ENCODE data around the gene XDH.

The XDH gene

DNA sequence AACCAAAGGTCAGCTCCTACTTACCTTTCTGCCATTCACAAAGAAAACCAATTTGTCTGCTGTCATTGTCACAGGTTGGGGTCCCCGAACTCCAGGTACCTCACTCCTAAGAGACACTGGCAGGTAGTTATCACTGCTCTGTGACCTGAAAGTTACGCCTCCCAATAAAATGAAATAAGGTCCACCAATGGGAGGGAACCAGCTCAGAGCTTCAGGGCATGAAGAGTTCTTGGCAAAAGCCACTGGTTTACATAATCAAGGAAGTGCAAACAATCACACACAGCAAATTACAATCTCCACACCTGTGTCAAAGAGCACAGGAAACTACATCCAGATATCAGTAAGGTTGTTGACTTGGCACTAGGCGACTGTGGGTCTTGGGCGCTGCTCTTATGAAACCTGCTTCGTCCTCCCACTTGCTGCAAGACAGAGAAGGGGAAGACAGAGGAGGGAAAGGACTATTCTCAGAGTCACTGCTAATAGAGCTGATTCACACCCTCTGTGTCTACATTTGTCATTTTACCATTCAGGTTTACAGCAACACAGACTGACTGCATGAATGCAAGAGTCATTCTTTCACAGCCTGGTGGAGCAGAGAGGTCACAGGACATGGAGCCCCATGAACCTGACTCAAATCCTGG lies at the start of gene XDH:
Gene XDH (minus strand): TSS at position 142 of the 641 bp plus-strand sequence. CDS start 76 bp downstream, at position 66.
- ATAC-seq (ENCODE audit: low read depth) (no peak), DNase-seq (ENCODE audit: low spot score in 2 of 2) (no peak)
- Mint-ChIP-seq H3K27me3 (peaks cover 6% of the 10 kb centered on the region), H3K27ac (no peak within 1 kb of the TSS), H3K36me3 (peaks cover 4% of the 10 kb centered on the region), H3K4me3 (no peak within 1 kb of the TSS), H3K9me3 (peaks cover 11% of the 10 kb centered on the region), H3K4me1 (peaks cover 4% of the 10 kb centered on the region)

- ATAC-seq (ENCODE audit: low read depth) = no peak
- peaks cover 4% of the 10 kb centered on the region for H3K27me3 Mint-ChIP-seq
- no peaks in the 10 kb centered on the region for H3K4me1 Mint-ChIP-seq
- peaks cover 1% of the 10 kb centered on the region for H3K36me3 Mint-ChIP-seq
- peaks cover 6% of the 10 kb centered on the region for H3K9me3 Mint-ChIP-seq
- no peak overlapping the region for H3K27ac Mint-ChIP-seq
- no peak for DNase-seq (ENCODE audit: low spot score in 2 of 2)
- H3K4me3 Mint-ChIP-seq = no peak overlapping the region
Observed at GRCh38 chr2:31457651-31458050, 43.1 kb upstream of the XDH start.

DNA sequence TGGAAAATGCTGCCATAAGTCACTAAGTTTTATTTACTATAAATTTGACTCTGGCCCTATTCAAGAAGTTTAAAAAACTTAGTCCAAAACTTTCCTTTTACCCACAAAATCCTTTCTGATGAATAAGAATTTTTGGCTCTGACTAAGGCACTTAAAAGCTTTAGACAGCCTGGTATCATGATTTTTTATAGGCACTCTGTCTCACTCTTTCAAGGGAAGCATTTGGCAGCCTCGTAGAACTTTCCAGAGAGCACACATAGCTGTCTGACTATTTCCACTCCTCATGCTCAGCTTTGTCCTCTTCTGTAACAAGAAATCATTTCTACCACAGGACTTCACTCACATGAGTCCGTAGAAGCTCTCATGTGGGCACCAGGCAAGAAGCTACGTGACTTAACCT lies 32.3 kb upstream of the XDH start:
- H3K9me3 Mint-ChIP-seq = peaks cover 19% of the 10 kb centered on the region
- no peak overlapping the region for H3K4me3 Mint-ChIP-seq
- no peak for ATAC-seq (ENCODE audit: low read depth)
- no peak overlapping the region for H3K27ac Mint-ChIP-seq
- H3K4me1 Mint-ChIP-seq = no peaks in the 10 kb centered on the region
- peaks cover 15% of the 10 kb centered on the region for H3K27me3 Mint-ChIP-seq
- no peaks in the 10 kb centered on the region for H3K36me3 Mint-ChIP-seq
- no peak for DNase-seq (ENCODE audit: low spot score in 2 of 2)

DNA sequence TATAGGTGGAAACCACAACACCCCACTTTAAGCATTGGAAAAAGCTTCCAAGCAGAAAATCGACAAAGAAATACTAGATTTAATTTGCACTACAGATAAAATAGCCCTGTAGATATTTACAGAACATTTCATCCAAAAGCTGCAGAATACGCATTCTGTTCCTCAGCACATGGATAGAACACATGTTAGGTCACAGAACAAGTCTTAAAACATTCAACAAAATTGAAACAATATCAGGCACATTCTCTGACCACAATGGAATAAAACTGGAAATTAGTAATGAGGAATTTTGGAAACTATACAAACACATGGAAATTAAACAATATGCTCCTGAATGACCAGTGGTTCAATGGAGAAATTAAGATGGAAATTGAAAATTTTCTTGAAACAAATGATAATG lies 27.8 kb upstream of the XDH start:
- ATAC-seq (ENCODE audit: low read depth) = no peak
- peaks cover 9% of the 10 kb centered on the region for H3K9me3 Mint-ChIP-seq
- H3K4me3 Mint-ChIP-seq = no peak overlapping the region
- no peak for DNase-seq (ENCODE audit: low spot score in 2 of 2)
- no peaks in the 10 kb centered on the region for H3K4me1 Mint-ChIP-seq
- H3K27me3 Mint-ChIP-seq = peaks cover 10% of the 10 kb centered on the region
- no peaks in the 10 kb centered on the region for H3K36me3 Mint-ChIP-seq
- no peak overlapping the region for H3K27ac Mint-ChIP-seq

- H3K4me3 Mint-ChIP-seq = no peak overlapping the region
- H3K27ac Mint-ChIP-seq = no peak overlapping the region
- H3K9me3 Mint-ChIP-seq = peaks cover 9% of the 10 kb centered on the region
- H3K36me3 Mint-ChIP-seq = no peaks in the 10 kb centered on the region
- no peak for ATAC-seq (ENCODE audit: low read depth)
- H3K4me1 Mint-ChIP-seq = no peaks in the 10 kb centered on the region
- peaks cover 10% of the 10 kb centered on the region for H3K27me3 Mint-ChIP-seq
- no peak for DNase-seq (ENCODE audit: low spot score in 2 of 2)
Observed at GRCh38 chr2:31440764-31441163, 26.2 kb upstream of the XDH start.

GRCh38 chr2:31434911-31435310 lies 20.4 kb upstream of the XDH start:
- peaks cover 2% of the 10 kb centered on the region for H3K27me3 Mint-ChIP-seq
- no peak overlapping the region for H3K4me3 Mint-ChIP-seq
- no peak for DNase-seq (ENCODE audit: low spot score in 2 of 2)
- H3K4me1 Mint-ChIP-seq = peaks cover 2% of the 10 kb centered on the region
- no peaks in the 10 kb centered on the region for H3K9me3 Mint-ChIP-seq
- no peak overlapping the region for H3K27ac Mint-ChIP-seq
- ATAC-seq (ENCODE audit: low read depth) = no peak
- no peaks in the 10 kb centered on the region for H3K36me3 Mint-ChIP-seq

DNA sequence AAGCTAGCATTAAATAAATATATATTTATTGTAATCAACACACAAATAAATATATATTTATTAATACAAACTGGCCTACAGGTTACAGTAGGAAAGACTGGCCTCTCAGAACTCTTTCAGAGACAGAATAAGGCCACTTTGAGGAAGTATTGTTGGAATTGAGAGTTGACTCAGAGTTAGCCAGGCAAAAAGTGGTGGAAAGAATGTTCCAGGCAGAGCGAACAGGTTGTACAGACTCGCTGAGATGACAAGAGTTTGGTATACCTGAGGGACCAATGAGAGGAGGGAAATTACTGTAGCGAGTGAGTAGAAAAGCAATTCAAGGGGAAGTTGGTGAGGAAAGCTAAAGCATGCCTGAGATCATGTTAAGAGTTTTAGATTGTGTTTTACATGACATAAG lies 19.0 kb upstream of the XDH start:
- no peak for DNase-seq (ENCODE audit: low spot score in 2 of 2)
- peaks cover 3% of the 10 kb centered on the region for H3K4me1 Mint-ChIP-seq
- no peak overlapping the region for H3K27ac Mint-ChIP-seq
- H3K27me3 Mint-ChIP-seq = peaks cover 9% of the 10 kb centered on the region
- no peaks in the 10 kb centered on the region for H3K9me3 Mint-ChIP-seq
- ATAC-seq (ENCODE audit: low read depth) = no peak
- H3K36me3 Mint-ChIP-seq = no peaks in the 10 kb centered on the region
- H3K4me3 Mint-ChIP-seq = no peak overlapping the region

GRCh38 chr2:31430439-31431165 lies 16.1 kb upstream of the XDH start:
- Mint-ChIP-seq H3K27me3 (peaks cover 23% of the 10 kb centered on the region), H3K36me3 (no peaks in the 10 kb centered on the region), H3K4me3 (no peak overlapping the region), H3K27ac (no peak overlapping the region), H3K4me1 (peaks cover 3% of the 10 kb centered on the region), H3K9me3 (peaks cover 1% of the 10 kb centered on the region)
- ATAC-seq (ENCODE audit: low read depth) (no peak), DNase-seq (ENCODE audit: low spot score in 2 of 2) (no peak)

- no peak overlapping the region for H3K27ac Mint-ChIP-seq
- ATAC-seq (ENCODE audit: low read depth) (peak; percentile 24), DNase-seq (ENCODE audit: low spot score in 2 of 2) (no peak)
- H3K4me3 Mint-ChIP-seq = no peak overlapping the region
- peaks cover 1% of the 10 kb centered on the region for H3K9me3 Mint-ChIP-seq
- peaks cover 3% of the 10 kb centered on the region for H3K4me1 Mint-ChIP-seq
- peaks cover 23% of the 10 kb centered on the region for H3K27me3 Mint-ChIP-seq
- no peaks in the 10 kb centered on the region for H3K36me3 Mint-ChIP-seq
Observed at GRCh38 chr2:31429759-31430438, 15.4 kb upstream of the XDH start.

DNA sequence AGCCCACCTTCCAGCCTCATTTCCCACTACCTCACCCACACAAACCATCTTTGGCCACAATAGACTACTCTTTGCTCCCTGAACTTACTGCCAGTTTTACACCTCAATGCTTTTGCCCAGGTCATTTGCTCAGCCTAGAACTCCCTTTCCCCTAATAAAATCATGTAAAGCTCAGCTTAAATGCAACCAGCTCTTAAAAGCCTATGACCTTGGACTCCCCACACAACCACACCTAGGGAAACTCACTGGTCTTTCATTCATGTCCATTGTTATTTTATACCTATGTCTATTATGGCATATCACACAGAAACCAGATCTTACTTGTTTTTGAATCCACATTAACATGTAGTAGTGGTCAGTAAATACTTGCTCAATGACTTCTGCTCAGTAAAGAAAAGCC lies 14.5 kb upstream of the XDH start:
- ATAC-seq (ENCODE audit: low read depth) = no peak
- DNase-seq (ENCODE audit: low spot score in 2 of 2) = no peak
- no peak overlapping the region for H3K4me3 Mint-ChIP-seq
- peaks cover 26% of the 10 kb centered on the region for H3K27me3 Mint-ChIP-seq
- peaks cover 3% of the 10 kb centered on the region for H3K4me1 Mint-ChIP-seq
- H3K27ac Mint-ChIP-seq = no peak overlapping the region
- peaks cover 1% of the 10 kb centered on the region for H3K9me3 Mint-ChIP-seq
- H3K36me3 Mint-ChIP-seq = no peaks in the 10 kb centered on the region

- H3K9me3 Mint-ChIP-seq = peaks cover 3% of the 10 kb centered on the region
- no peak for ATAC-seq (ENCODE audit: low read depth)
- H3K27me3 Mint-ChIP-seq = peaks cover 30% of the 10 kb centered on the region
- peaks cover 6% of the 10 kb centered on the region for H3K4me1 Mint-ChIP-seq
- H3K4me3 Mint-ChIP-seq = no peak overlapping the region
- no peaks in the 10 kb centered on the region for H3K36me3 Mint-ChIP-seq
- DNase-seq (ENCODE audit: low spot score in 2 of 2) = no peak
- no peak overlapping the region for H3K27ac Mint-ChIP-seq
Observed at GRCh38 chr2:31428001-31428418, 13.5 kb upstream of the XDH start.

DNA sequence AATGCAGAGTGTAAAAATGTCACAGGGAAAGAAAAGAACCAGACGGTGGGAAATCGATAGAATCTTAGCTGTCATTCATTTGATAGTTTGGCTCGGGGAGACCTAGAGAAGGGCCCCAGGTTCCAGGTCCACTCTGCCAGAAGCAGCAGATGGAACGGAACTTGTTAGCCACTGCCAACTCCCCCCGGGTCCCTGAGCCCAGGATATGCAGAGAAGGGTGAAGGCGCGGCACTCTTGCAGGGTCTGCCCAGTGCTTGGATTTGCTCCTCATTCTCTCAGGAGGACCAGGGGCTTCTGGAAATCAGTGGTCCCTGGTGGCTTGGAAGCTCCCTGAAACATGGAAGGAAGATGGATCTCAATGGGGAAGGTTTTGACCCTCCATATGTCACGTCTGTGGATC lies 11.6 kb upstream of the XDH start:
- ATAC-seq (ENCODE audit: low read depth) = no peak
- H3K4me1 Mint-ChIP-seq = peaks cover 6% of the 10 kb centered on the region
- H3K4me3 Mint-ChIP-seq = no peak overlapping the region

DNA sequence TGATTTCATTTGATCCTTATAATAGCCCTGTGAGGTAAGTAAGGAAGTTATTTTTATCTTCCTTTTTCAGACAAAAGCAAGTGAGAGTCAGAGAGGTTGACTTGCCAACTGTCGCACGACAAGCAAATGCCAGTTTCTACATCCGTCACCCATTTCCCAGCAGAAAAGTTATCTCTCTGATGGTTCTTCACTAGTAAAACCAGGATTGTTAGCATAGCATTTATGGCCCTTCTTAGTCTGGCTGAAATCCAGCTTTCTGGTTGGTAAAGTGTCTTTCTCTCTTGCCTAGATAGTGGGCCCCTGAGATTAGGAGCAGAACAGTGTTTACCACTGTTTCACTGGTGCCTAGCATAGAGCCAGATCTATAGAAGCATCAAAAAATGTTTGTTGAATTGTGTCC lies 7.1 kb upstream of the XDH start:
- DNase-seq (ENCODE audit: low spot score in 2 of 2) (no peak), ATAC-seq (ENCODE audit: low read depth) (no peak)
- Mint-ChIP-seq H3K4me3 (no peak overlapping the region), H3K4me1 (peaks cover 3% of the 10 kb centered on the region), H3K27ac (no peak overlapping the region), H3K36me3 (peaks cover 4% of the 10 kb centered on the region), H3K27me3 (peaks cover 18% of the 10 kb centered on the region), H3K9me3 (peaks cover 16% of the 10 kb centered on the region)

More for the DNA sequence above, 11.6 kb upstream of the XDH start:
- Mint-ChIP-seq H3K27me3 (peaks cover 28% of the 10 kb centered on the region), H3K27ac (no peak overlapping the region), H3K36me3 (no peaks in the 10 kb centered on the region), H3K9me3 (peaks cover 3% of the 10 kb centered on the region)
- no peak for DNase-seq (ENCODE audit: low spot score in 2 of 2)

DNA sequence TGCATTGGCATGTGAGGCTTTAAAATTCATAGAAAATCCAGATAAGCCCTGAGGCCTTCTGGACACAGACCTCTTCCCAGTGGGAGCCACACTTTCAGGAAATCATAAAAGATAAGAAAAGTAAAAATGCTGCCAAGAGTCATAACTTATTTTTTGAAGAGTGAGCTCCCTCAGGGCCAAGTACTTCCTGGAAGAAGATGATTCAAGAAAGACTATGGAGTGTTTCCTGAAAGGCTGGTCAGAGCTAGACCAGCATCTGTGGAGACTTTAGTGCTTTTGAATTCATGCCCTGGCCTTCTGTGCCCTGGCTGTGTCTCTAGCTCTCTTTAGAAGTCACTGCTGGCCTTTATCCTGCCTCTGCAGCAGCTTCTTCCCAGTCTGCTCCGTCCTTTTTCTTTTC lies 6.4 kb upstream of the XDH start:
- no peak for ATAC-seq (ENCODE audit: low read depth)
- H3K27me3 Mint-ChIP-seq = peaks cover 13% of the 10 kb centered on the region
- DNase-seq (ENCODE audit: low spot score in 2 of 2) = no peak

More for the DNA sequence above, 6.4 kb upstream of the XDH start:
- peaks cover 3% of the 10 kb centered on the region for H3K4me1 Mint-ChIP-seq
- no peak overlapping the region for H3K4me3 Mint-ChIP-seq
- H3K9me3 Mint-ChIP-seq = peaks cover 16% of the 10 kb centered on the region
- peaks cover 4% of the 10 kb centered on the region for H3K36me3 Mint-ChIP-seq
- no peak overlapping the region for H3K27ac Mint-ChIP-seq
